DMS 273 treated with DMSO at 0.1 percent for 48 hours (cell line): Measurements from ENCODE around the gene CLBA1.

ENCODE experiments used
- DNase-seq: peaks from one replicate; lab custom pipeline; 2025; lab: John Stamatoyannopoulos, UW

The CLBA1 gene

DNA sequence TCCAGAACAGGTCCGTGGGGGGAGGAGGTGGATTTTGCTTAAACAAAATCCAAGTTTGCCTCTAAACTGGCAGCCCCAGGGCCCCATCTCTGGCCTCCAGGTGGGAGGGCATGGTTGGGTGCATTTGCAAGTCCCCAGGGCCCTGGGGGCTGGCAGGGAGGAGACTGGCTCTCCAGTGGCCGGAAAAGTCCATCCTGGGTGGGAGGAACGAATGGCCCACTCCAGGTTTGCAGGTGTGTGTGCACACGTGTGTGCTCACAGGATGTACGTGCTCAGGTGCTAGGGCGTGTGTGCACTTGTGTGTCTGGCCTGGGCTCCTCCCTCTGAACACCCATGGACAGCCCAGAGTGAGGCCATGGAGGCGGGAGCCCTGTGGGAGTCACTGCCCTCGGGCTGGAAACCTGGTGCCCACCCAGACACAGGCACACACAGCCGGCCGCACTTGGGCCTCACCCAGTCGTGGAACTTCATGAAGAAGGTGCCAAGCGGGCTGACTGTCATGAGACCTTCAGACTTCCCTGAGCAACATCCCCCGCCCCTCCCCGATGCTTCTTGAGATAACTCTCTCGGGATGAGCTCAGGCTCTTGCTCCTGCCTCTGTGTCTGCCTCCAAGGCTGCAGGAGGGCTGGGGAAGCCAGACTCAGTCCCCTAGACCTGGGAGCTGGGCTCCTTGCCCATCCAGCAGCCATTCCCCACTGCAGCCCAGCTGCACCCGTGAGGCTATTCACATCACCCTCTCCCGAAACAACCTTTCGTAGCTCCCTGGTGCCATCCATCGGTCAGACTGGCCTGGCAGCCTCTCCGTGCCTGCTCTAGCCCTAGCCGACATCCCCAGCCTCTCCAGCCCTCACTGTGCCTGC lies 16.8 kb upstream of the CLBA1 start:
- no peak for DNase-seq

DNA sequence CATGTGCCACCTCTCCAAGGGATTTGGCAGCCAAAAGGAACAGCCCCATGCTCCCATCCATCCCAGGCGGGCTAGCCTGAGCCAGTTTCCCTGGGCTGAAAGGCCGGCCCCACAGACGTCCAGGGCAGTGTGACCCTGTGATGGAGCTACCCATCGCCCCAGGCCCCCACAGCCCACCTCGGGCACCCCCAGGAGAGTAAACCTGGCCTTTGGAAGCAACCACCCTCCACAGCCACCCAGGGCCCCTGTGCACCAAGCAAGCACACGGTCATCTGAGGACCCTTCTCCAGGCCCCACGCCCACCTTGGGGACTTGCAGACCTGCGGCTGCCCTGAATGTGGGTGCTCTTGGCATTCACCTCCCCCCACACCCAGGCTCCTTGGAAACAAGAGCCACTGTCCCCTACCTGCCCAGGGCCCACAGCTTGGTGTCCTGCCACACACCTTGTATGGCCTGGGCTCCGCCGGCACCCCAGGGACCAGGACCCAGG lies 15.8 kb upstream of the CLBA1 start:
- no peak for DNase-seq

DNA sequence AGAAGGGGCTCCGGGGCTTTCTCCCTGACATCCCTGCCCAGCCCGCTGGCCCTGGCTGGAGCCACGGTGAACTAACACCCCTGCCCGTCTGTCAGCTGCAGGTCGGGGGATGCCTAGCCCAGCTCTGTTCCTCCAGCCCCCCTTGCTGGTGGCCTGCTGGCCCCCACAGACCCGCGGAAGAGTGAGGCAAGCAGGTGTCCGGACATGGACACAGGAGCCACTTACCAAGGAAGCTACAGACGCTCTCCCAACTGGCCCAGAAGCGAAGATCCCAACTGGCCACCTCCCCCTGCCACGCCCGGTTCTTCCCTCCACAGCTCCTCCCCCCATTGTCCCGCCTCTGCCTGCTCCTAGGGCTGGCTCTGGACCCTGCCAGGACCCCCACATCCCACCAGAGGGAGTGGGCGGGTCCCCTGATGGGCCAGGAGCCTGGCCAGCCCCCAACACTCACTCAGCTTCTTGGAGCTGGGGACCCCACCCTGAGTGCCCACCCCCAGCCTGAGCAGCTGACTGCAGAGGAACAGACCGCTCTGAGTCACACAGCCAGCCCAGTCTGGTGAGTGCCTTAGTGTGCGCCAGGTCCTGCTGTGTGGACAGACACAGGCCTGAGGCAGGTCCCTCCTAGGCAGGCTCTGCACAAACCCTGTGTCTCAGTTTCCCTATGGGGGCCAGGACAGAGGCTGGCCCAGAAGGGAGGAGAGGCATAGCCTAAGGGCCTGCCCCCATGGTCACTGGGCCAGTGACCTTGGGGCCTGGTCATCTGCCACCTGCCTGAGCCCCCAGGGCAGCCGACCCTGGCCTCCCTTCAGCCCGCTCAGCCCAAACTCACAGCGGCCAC lies 15.1 kb upstream of the CLBA1 start:
- DNase-seq, result no peak

DNA sequence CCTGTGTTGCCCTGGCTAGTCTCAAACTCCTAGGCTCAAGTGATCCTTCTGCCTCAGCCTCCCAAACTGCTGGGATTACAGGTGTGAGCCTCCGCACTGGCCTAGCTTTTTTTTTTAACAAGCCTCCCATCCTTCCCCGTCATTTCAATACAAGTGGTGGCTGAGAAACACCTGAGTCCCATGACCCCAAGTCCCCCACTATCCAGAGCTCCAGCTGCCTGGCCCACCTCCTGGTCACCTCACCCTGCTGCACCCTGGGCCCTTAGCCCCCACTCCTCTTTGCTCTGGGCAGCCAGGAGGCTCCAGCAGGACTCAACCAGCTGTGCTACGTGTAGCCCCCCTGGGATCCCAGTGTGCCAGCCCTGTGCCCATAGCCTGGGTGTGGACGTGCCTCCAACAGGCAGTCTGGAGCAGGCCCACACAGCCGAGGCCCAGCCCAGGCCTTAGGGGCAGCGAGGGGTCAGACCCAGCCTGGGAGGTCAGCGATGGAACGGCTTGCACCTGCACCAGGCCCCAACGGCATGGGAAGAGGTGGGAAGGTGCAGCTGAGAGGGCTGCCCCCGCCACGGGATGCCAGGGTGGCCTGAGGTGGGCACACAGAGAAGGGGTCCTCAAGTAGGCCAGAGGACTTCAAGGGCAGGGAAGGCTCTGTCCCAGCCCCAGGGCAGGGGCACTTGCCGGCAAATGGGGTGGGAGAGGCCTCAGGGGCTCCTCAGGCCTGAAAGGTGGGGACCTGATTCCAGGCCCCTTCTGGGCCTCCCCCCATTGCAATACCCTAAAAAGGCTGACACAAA lies 13.9 kb upstream of the CLBA1 start:
- no peak for DNase-seq

DNA sequence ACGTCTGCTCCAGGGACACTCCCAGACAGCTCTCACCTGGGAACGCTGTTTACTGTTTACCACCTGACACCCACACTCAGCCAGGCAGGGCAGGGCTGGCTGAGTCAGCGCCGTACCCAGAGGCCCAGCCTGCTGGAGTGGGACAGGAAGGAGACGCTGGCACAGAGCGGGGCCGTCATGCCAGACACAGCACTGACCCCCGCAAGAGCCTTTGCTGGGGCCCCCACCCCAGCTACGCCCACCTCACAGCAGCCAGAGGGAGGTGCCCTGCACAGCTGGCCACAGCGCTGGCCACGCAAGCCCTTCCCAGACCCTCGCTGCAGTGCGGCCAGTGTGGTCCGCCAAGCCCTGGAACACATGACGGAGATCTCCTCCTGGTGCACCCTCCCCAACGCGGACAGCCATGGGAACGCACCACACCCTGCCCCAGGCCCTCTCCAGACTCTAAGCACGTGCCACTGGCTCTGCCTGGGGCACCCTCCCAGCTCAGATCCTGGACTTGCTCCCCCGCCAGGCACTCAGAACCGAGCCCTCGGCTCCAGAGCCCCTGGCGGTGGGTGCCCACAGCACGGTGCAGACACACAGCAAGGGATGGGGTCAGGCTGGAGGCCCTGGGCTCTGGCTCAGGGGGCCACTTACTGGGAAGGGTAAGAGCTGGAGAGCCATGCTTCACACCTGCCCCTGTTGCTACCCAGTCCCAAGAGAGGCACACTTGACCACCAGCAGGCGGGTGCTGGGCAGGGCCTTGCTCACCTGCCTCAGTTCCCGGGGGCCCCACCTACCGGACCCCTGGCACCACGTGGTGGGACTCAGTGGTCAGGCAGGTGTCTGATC lies 13.1 kb upstream of the CLBA1 start:
- DNase-seq, result no peak

DNA sequence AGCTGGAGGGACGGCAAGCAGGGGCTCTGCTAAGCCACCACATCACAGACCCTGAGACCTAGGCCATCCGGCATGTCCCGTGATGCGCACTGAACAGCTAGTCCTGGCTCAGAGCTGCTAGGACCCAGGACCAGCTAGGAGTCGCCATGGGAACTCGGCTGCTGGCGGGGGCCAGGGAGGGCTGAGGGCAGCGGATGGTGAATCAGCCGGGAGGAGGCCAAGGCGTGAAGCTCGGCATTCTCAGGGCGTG lies 12.5 kb upstream of the CLBA1 start:
- DNase-seq, result no peak

DNA sequence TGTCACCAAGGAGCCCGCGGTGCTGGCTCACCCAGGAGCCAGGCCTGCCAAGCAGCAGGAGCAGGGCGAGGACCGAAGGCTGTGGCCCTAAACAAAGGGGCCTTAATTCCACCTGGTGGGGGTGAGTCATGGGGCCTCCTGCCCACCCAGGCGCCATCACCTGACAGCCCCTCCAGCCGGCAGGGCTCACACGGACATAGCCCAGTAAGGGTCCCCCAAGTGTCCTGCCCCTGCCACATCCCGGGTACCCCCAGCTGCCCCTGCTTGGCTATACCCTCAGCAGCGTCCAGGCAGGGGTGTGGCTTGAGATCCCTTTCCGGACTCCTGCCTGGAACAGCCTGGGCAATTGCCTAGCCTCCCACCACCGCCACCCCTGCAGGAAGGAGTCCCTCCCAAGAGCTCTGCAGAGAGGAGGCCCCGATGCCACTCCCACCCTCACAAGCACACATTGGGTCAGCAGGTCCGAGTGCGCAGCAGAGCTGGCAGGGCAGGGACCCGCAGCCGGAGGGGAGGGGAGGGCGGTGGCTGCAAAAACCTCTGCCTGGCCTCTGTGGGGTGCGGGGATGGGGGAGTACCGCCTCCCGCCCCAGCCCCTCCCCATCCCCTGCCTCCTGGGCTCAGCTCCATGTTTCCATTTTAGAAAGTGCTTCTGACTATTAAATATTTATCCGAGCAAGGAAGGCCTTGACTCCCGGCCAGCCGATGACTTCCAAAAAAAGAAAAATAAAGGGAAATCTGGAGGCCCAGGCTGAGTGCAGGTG lies 12.0 kb upstream of the CLBA1 start:
- no peak for DNase-seq

DNA sequence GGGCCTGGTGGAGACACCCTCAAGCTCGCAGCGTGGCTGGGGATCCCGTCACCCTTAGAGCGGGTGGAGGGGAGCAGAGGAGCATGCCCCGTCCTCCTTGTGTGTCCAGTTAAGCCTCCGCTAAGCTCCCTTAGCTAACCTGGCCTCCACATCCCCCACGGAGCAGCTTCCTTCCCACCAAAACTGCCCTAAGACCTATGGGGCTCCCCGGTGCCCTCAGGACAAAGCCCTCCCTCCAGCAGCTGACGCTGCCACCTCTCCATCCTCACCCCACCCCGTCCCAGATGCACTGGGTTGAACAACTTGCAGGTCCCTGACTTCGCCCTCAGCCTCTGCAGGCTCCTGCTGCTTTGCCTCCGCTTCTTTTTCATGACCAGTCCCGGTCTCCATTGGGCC lies 11.4 kb upstream of the CLBA1 start:
- no peak for DNase-seq

DNA sequence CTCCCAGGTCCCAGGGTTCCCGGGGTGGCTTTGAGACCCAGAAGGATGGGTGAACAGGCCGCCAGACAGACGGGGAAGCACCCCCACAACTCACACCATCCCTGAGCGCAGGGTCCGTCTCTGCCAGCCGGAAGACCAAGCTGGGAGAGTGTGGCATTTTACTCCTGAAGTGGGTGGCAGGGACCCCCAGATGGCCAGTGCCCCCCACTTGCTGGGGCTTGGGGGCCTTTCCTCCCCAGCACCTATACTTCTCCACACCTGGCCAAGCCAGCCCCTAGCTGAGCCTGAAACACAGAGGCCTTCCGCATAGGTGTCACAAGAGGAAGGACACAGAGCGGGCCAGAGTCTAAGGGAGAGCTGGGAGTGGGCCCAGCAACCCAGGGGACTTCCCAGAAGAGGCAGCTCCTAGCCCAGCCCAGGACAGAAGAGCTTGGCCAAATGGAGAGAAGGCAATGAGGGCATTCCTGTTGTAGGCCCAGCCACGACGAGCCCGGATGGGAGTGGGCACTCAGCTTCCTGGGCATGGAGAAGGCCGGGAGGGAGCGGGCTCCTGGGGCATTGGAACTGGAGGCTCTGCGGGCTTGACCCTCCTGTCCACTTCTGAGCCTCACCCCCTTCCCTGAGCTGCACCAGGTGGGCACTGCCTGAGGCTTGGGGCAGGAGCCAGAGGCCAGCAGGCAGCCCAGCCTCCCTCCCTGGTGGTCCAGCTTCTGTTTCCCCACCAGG lies 10.8 kb upstream of the CLBA1 start:
- no peak for DNase-seq

DNA sequence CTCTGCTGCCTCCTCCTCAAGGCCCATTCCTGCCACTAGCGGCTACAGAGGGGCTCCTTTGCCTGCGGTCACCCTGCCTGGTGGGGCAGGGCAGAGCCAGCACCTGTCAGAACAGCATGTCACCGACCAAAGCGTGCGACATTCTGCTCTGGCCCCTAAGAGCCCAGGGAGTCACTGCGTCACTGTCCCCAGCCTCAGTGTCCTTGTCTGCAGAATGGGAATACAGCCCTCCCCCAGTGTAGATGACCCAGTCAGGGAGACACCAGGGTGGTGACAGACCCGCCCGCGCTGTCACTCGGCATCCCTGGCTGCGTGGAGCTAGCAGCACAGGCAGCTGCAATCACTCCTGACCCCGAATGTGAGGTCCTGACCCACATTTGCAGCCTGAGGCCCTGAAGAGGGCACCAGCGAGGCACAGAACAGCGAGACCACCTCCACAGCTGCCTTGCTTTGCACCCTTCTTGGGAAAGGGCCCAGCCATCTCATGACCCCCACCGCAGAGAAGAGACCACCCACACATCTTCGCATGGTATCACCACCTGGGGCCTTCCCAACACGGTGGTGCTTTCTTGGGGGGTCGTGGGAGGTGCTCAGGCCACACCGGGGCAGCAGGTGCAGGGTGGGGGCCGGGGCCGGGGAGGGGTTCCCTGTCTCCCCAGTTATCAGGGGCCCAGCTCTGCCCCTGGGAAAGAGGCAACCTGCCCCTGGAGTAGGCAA lies 9.9 kb upstream of the CLBA1 start:
- DNase-seq, result no peak

DNA sequence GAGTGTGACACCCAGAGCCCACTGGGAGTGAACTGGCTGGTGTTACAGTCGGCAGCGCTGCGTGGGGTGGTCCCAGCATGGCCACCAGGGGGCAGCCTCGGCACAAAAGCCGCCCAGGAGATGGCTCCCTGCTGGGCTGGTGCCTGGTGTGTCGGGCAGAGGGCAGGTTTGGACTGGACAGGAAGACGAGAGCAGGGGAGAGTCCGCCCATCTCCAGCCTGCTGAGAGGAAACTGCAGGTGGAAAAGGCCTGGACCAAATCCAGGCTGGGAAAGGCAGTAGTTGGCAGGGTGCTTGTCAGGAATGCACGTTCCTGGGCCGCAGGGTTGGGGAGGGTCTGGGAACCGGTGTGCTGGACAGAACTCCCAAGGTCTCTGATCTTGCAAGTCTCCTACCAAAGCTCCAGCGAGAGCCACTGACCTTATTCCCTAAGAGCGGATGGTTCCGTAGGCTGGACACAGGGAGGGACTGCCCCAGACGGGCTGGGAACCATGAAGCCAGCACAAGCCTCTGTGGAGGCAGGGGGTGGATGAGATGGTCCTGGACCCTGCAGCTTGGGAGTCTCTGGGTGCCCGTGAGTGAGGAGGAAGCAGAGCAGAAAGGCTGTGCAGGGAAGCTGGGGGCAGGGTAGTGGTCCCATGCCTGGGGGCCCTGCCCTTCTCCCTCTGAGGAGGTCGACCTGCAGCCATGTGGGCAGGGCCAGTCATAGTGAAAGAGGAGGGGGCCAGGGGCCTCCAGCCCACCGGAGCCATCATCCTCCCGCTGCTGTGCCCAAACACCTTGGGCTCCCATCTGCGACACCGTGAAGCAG lies 9.2 kb upstream of the CLBA1 start:
- DNase-seq, result peak; percentile 21

DNA sequence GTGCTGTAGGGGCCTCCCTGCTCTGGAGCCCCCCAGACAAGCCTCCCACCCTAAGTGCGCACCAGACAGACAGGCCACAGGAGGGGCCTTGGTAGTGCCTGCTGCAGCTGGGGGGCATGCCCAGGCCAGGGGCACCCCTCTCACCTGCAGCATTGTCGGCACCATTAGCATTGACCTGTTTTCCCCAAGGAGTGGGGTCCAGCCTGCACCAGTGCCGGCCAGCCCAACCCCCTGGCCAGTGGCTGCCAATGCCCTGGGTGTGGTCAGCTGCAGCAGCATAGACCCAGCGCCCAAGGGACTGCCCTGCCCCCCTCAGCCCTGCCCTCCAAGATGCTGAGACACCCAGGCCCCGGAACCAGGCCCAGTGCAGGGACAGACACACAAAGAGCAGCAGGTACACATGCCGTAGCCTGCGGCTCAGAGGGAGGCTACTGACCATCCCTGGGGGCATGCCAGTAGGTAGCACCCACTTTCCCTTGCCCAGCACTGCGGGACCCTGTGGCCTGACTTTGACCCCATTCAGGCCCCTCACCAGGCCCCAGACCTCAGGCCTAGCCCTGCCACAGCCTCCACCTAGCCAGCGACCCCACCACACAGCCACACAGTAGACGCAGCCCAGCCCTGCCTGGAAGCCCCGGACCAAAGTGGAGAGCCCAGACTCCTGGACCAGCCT lies 8.4 kb upstream of the CLBA1 start:
- DNase-seq, result no peak

DNA sequence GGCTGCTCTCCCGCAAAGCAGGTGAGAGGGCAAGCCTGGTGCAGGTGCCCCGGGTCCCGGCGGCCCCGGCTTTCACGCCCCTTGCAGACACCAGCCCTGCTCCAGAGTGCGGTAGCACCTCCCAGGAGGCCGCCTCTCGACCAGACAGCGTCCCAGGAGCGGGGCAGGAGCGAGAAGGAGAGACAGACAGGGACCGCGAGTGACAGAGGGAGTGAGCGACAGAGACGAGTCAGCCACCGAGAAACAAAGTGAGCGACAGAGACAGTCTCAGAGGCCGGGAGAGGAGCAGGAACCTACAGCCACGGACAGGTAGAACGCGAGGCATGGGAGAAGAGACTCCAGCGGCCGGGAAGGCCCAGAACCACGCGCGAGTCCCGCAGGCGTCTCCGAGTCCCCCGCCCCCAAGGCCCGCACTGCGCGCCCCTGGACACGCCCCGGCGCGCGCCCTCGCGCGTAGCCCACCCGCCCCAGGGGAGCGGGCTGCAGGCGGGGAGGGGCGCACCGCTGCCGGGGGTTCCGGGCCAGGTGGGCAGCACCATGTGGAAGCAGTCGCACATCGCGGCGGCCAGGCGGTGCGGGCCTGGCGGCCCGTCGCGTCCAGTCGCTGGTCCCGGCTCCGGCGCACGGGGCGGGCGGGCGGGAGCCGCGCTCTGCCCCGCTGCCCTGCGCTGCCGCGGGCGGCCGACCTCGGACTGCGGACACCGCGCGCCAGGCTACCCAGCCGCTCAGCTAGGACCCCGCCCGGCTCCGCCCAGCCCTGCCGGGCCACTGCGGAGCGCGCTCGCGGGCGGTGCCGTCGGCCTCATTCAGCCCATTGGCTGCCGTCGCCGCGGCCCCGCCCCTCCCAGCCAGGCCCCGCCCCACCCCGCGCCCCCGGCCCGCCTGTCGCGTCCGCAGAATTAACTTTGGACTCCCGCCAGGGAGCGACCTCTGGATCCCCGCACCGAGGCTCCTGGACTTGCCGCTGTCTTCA lies 7.6 kb upstream of the CLBA1 start, which contains the start of gene AHNAK2:
Gene AHNAK2, minus strand, starts transcription at position 694 of the 973 bp plus-strand sequence. Its CDS starts 137 bp downstream, at position 557.
- no peak for DNase-seq

DNA sequence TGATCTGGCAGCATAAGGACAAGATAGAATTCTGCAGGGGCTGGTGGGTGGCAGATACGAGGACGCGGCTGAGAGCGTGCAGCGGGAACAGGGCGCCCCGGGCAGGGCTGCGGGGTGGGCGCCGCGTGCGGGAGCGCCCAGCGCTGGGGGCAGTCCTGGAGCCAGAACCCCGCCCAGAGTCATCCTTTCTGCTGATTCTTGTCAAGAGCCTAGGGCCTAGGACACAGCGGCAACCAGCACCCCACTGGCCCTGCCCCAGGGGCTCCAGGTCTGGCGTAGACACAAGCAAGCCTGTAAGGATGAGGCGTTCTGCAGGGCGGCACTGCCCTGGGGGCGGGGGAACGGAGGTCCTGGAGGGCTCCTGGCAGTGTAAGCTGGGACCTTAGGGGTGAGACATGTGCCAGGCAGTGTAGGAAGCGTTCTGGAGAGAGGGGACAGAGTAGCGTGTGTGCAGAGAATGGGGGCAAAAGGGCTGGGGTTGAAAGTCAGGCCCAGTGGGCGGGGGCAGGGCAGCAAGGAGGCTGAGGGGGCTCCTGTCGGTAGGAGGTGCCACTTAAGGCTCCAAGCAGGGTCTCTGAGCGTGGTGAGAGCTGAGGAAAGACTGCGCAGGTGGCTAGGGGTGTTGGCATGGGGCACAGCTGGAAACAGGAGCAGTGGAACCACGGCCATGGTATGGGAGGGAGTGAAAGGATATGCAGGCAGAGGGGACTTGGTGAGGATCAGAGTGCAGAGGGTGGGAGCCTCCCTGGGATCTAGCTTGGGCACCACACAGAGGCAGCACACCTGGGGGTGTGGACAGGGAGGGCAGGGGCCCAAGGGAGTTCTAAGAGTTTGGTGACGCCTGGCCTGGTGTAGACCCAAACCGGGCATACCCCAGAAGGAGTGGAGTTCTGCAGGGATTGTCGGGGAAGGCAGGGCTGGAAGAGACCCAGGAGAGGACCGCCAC lies 6.6 kb upstream of the CLBA1 start:
- DNase-seq, result no peak

DNA sequence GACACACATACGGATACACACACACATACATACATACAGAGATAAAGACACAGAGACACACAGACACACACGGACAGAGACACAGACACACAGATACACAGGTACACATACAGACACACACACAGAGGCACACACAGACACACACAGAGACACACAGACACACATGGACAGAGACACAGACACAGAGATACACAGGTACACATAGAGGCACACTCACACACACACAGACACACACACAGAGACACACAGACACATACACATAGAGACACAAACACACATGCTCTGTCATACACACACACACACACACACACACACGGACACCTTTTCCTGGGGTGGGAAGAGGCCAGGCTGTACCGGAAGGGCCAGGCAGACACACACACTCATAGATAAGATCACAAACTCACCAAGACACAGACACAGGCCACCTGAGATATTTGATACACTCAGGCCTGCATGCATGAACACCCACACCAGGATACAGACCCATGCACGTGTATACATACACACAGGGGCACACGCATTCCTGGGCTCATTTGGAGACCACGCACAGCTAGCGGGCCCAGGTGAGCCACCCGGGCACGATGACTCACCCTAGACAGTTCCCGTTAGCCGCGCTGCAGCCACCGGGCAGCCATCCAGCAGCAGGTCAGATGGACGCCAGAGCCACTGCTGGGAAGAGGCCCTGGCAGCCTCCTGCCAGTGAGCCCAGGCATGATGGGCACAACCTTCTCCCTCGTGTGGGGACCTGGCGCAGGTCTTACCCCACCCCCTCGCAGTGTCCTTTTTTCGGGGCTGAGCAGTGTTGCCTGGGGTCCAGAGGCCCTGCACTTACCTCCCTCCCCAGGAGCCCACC lies 5.6 kb upstream of the CLBA1 start:
- DNase-seq, result no peak
